ENCODE results near the gene GRID1.
"Not testable (repeated sequence)": the region's sequence is repeated elsewhere in the genome, so short reads cannot be mapped to it uniquely, and the experiment has no call there.

The GRID1 gene

GRCh38 chr10:86175476-86175875, 191.1 kb downstream of the GRID1 start:
- not testable (repeated sequence) for DNase-seq

- no peak for DNase-seq
Measured at GRCh38 chr10:86172301-86172700, 194.3 kb downstream of the GRID1 start.

DNA sequence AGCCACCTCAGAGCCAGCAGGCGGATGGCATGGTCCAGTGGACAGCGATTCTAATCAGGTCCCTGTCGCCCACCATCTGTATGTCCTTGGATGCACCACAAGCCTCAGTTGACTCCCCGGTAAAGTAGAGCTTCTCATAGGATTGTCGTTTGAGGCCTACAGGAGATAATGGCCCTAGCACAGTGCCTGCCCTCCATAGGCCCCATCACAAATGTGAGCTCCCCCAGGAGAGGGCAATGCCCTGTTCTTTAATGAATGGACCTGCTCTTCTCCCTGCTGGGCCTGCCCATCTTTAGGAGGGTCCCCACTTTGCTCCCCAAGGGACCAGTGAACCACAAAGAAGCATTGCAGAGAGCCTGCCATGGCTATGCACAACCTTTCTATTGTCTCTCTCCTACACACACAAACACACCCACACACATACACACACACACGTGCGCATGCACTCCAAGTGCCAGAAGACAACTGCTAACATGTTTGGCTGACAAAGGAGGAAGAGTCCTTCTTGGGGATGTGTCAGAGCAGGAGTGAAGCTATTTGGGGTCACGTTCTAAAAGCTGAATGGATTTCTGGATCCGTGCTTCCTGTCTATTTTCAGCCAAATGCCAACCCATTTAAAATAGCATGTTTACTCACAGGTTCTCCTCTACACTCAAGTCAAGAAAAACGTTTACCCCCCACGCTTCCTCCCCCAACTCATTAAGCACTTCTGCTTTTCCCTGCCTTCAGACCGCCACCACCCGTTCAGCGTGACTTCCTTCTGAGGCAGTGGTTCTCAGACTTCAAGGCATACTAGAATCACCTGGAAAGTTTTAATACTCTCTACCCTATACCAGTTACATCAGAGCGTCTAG, 196.1 kb downstream of the GRID1 start:
- DNase-seq: no peak

- no peak for DNase-seq
Measured at GRCh38 chr10:86169506-86170254, 196.9 kb downstream of the GRID1 start.

DNA sequence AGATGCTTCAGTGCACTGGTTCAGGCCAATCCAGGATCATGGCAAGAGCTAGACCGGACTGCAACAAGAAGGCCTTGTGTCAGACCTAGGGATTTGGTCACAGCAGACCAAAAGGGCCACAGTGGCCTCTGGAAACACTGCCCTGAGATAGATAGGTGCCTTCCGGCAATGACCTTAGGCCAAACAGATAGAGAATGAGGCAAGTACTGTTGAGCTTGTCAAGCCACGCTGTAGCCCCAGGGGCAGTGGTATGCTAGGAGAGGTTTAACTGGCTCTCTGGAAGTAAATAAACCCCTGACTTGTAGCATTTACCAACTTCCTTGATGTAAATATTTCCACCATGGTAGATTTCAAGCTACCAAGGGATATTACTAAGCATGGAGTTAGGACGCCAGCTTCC, 197.5 kb downstream of the GRID1 start:
- DNase-seq: no peak

GRCh38 chr10:86168256-86168655, 198.3 kb downstream of the GRID1 start:
- DNase-seq: no peak

- DNase-seq: no peak
Measured at GRCh38 chr10:86167762-86168128, 198.8 kb downstream of the GRID1 start.

GRCh38 chr10:86167121-86167761, 199.4 kb downstream of the GRID1 start:
- no peak for DNase-seq

DNA sequence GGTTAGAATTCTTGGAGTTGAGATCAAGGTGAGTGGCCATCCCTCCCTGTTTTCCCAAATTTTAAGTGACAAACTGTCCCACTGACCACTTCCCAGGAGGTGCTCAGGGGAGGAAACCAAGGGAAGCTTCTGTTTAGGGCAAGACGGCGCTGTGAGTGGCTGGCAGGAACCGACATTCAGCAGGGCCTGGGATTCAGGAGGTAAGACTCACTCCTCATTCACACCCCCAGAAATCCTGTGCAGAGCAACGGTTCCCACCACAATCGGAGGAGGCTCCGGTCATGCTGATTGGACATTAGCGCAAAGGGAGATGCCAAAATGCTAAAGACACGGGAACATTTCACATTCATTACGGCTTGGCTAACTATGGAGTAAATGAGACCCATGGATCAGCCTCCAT, 200.9 kb downstream of the GRID1 start:
- no peak for DNase-seq

DNA sequence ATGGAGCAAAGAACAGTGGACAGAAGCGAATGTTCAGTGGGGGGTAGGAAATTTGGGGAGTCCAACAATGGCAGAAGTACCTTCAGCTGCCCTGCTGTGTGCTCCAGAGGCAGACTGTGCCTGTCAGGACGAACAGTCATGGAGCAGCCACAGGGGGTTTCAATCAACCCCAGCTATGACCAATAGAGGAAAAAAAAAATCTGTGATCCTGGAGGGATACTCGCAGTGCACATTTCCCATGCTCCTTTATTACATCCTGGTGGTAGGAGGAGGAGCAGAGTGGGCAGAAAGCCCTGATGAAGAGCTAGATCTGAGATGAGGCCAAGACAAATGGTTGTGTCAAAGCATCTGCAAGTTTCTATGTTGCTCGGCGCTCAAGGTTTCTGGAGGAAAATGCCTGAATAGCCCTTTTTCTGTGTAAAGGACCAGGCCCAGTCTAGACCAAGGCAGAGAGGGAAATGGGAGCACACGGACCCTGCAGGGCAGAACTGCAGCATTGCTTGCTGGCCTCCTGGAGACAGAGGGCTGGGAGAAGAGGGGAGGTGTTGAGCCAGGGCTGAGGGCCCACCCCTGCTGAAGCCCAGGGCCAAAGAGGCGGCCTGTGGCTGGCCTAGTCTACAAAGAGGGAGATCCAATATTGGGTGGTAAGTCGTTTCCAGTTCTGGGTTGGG, 201.5 kb downstream of the GRID1 start:
- no peak for DNase-seq

GRCh38 chr10:86164174-86164774, 202.3 kb downstream of the GRID1 start:
- no peak for DNase-seq

GRCh38 chr10:86163522-86164173, 202.9 kb downstream of the GRID1 start:
- DNase-seq: no peak

- no peak for DNase-seq
Measured at GRCh38 chr10:86162696-86163400, 203.7 kb downstream of the GRID1 start.

DNA sequence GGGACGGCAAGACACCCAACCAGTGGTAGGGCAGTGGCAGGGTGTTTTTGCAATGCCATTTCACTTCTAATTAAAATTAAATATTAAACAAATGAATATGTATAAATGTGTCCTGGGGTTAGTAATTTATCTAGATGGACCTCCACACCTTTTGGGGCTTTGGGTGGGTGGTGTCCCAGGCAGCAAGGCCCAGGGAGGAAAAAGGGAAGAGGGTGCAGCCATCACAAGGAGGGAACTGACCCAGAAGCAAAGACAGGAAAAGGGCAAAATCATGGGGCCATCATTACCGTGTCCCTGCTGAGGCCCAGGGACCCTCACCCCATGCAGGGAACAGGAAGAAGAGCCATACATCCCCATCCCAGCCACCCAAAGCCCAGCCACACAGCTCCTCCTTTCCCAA, 204.6 kb downstream of the GRID1 start:
- DNase-seq: no peak

- peak in 1 of 58 donors; percentile 12 for DNase-seq
Measured at GRCh38 chr10:86160890-86161585, 205.6 kb downstream of the GRID1 start.

DNA sequence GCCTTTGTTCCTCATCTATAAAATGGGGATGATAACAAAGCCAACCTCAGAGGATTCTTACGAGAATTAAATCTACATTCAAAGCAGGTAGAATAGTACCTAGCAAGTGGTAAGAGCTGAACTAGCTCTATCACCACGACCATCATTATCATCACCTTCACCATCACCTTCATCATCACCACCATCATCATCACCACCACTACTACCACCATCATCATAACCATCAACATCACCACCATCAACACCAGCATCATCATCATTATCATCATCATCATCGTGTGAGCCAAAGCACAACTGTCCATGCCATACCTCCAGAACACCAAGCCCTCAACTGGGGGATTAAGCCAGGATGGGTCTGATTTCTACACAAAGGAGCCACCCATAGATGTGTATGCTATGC, 206.8 kb downstream of the GRID1 start:
- no peak for DNase-seq

GRCh38 chr10:86155054-86155921, 211.3 kb downstream of the GRID1 start:
- no peak for DNase-seq

DNA sequence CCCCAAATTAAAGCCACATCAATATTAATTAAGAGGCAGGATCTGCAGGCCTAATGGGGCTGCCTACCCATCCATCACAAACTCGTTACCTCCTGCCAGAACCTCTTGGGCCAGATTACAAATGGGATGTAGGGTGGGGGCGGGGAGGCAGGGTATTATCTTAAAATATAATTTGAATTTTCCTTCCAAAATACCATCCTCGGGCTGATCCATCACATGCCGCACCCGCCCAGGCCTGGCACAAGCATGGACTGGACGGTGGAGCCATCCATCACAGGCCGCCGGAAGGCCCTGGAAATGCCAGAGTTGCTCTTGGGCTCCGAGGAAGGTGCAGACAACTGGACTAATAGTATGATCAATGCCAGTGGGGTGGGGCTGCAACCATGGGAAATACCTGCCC, 212.8 kb downstream of the GRID1 start:
- no peak for DNase-seq
